Measurements from ENCODE around the gene LRP1B. TPM values are rescaled to one million over a fixed set of nuclear protein-coding genes. Genes with fewer than 3 reads are reported as not detected.

Gene LRP1B
- total and polyA plus RNA-seq, 2 donors (not counting 1 experiment from before 2014, with no cell fraction given): under 0.01 to 0.01 TPM

DNA sequence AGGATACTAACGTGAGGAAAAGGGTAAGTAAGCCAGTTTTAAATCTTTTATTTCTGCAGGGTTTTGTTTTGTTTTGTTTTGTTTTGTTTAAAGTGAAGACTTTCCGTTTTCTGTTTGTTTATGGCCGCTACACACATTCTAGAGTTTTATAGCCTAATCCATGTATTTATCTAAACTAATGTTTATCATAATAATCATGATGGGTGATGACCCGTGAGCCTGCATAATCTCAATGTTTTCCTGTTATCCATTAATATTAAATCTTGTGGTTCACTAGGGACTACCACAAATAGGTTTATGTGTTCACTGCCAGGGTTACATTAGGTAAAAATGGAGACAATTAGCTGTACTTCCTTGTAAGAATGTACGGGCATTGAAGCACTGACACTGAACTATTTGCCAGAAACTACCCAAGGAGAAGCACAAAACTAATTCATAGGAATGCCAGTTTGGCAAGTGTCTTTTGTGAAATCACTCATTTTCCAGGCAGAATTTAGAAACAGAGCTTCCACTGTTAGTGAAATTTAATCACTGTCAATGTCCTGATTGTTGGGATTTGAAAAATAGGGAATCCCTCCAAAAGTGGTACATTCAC, 574.8 kb downstream of the LRP1B start:
- no peak overlapping the region for H2AFZ ChIP-seq (ENCODE audit: low read length)
- H4K20me1 ChIP-seq (ENCODE audit: control insufficient read depth, extremely low read depth, insufficient read depth, low read length): no peaks in the 10 kb centered on the region
- H3K9me3 ChIP-seq (ENCODE audit: control insufficient read depth, insufficient read depth, low read depth, low read length): no peaks in the 10 kb centered on the region
- TF ChIP-seq, protein P1, sequence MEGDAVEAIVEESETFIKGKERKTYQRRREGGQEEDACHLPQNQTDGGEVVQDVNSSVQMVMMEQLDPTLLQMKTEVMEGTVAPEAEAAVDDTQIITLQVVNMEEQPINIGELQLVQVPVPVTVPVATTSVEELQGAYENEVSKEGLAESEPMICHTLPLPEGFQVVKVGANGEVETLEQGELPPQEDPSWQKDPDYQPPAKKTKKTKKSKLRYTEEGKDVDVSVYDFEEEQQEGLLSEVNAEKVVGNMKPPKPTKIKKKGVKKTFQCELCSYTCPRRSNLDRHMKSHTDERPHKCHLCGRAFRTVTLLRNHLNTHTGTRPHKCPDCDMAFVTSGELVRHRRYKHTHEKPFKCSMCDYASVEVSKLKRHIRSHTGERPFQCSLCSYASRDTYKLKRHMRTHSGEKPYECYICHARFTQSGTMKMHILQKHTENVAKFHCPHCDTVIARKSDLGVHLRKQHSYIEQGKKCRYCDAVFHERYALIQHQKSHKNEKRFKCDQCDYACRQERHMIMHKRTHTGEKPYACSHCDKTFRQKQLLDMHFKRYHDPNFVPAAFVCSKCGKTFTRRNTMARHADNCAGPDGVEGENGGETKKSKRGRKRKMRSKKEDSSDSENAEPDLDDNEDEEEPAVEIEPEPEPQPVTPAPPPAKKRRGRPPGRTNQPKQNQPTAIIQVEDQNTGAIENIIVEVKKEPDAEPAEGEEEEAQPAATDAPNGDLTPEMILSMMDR (conservative IDR thresholded peaks at IDR 0.05 in 1 of 2, IDR thresholded peaks at IDR 0.05 in 1 of 2; ENCODE audit: low read depth in 1 of 2, low read length in 2 of 2): no peak
- no peak for TF ChIP-seq EZH2 (IDR thresholded peaks at IDR 0.05; ENCODE audit: low read length, missing control alignments)
- H3K4me2 ChIP-seq (ENCODE audit: extremely low read depth, insufficient read depth, low read length): no peak overlapping the region
- H3K27me3 ChIP-seq (ENCODE audit: control insufficient read depth, insufficient read depth, low read length): no peaks in the 10 kb centered on the region
- no peak overlapping the region for H3K27ac ChIP-seq (ENCODE audit: insufficient read depth, low read length)
- no peak overlapping the region for H3K9ac ChIP-seq (ENCODE audit: insufficient read depth, low read length)
- no peaks in the 10 kb centered on the region for H3K79me2 ChIP-seq (ENCODE audit: control insufficient read depth, insufficient read depth, low read length)
- DNase-seq (ENCODE audit: low read depth in 2 of 2): peak in 1 of 2 donors; percentile 11
- H3K4me1 ChIP-seq (ENCODE audit: control insufficient read depth, extremely low read depth, insufficient read depth, low read length): no peaks in the 10 kb centered on the region
- H3K4me3 ChIP-seq (replicated peaks in 1 of 4; ENCODE audit: control extremely low read depth in 1 of 4, insufficient read depth in 1 of 4, low read depth in 3 of 4, low read length in 4 of 4): no peak overlapping the region
- no peaks in the 10 kb centered on the region for H3K36me3 ChIP-seq (ENCODE audit: control insufficient read depth, insufficient read depth, low read length)

GRCh38 chr2:141554810-141555209, 576.0 kb downstream of the LRP1B start:
- H4K20me1 ChIP-seq (ENCODE audit: control insufficient read depth, extremely low read depth, insufficient read depth, low read length): no peaks in the 10 kb centered on the region
- no peaks in the 10 kb centered on the region for H3K9me3 ChIP-seq (ENCODE audit: control insufficient read depth, insufficient read depth, low read depth, low read length)
- H3K4me3 ChIP-seq (replicated peaks in 1 of 4; ENCODE audit: control extremely low read depth in 1 of 4, insufficient read depth in 1 of 4, low read depth in 3 of 4, low read length in 4 of 4): no peak overlapping the region
- H3K27me3 ChIP-seq (ENCODE audit: control insufficient read depth, insufficient read depth, low read length): no peaks in the 10 kb centered on the region
- H3K9ac ChIP-seq (ENCODE audit: insufficient read depth, low read length): no peak overlapping the region
- DNase-seq (ENCODE audit: low read depth in 2 of 2): peak; percentile 41 to 68
- H3K79me2 ChIP-seq (ENCODE audit: control insufficient read depth, insufficient read depth, low read length): no peaks in the 10 kb centered on the region
- H3K4me1 ChIP-seq (ENCODE audit: control insufficient read depth, extremely low read depth, insufficient read depth, low read length): no peaks in the 10 kb centered on the region
- H3K4me2 ChIP-seq (ENCODE audit: extremely low read depth, insufficient read depth, low read length): no peak overlapping the region
- H3K27ac ChIP-seq (ENCODE audit: insufficient read depth, low read length): no peak overlapping the region
- TF ChIP-seq, protein P1 (conservative IDR thresholded peaks at IDR 0.05 in 1 of 2, IDR thresholded peaks at IDR 0.05 in 1 of 2; ENCODE audit: low read depth in 1 of 2, low read length in 2 of 2): peak in 1 of 2 donors; percentile 70
- no peak for TF ChIP-seq EZH2 (IDR thresholded peaks at IDR 0.05; ENCODE audit: low read length, missing control alignments)
- H2AFZ ChIP-seq (ENCODE audit: low read length): no peak overlapping the region
- H3K36me3 ChIP-seq (ENCODE audit: control insufficient read depth, insufficient read depth, low read length): no peaks in the 10 kb centered on the region

DNA sequence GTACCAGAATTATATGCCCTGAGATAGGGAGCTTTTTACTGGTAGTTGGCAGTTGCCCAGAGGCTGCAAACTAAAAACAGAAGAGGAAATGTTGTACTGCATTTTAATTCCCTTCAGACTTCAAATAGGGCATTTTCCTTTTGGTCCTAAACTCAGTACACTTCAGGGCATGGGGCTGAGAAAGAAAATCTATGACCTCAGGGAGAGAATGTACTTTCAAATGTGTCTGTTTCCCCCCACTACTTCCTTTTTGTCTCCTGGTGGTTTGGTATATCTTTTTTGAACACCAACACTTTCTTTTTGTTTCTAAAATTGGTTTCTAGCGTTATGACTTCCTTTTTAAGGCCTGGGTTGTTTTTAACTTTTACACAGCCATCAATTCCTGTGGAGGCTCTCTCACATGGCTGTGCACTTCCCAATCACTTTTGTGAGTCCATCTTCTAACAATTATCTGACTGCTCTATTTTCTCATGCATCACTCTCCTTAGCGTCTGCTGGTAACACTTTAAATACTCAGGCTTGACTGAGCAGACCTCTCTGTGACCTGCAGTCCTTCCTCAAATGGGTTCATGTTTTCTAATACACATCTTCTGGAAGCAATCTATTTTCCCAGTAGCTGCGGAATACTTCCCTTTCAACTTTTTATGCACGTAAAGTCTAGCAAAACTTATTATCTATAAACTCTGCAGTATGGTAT, 596.0 kb downstream of the LRP1B start:
- no peaks in the 10 kb centered on the region for H3K79me2 ChIP-seq (ENCODE audit: control insufficient read depth, insufficient read depth, low read length)
- H4K20me1 ChIP-seq (ENCODE audit: control insufficient read depth, extremely low read depth, insufficient read depth, low read length): no peaks in the 10 kb centered on the region
- no peak overlapping the region for H3K4me2 ChIP-seq (ENCODE audit: extremely low read depth, insufficient read depth, low read length)
- no peaks in the 10 kb centered on the region for H3K27me3 ChIP-seq (ENCODE audit: control insufficient read depth, insufficient read depth, low read length)
- H3K36me3 ChIP-seq (ENCODE audit: control insufficient read depth, insufficient read depth, low read length): no peaks in the 10 kb centered on the region
- DNase-seq (ENCODE audit: low read depth in 2 of 2): no peak
- TF ChIP-seq, protein P1 (conservative IDR thresholded peaks at IDR 0.05 in 1 of 2, IDR thresholded peaks at IDR 0.05 in 1 of 2; ENCODE audit: low read depth in 1 of 2, low read length in 2 of 2): no peak
- TF ChIP-seq EZH2 (IDR thresholded peaks at IDR 0.05; ENCODE audit: low read length, missing control alignments): no peak
- no peaks in the 10 kb centered on the region for H3K9me3 ChIP-seq (ENCODE audit: control insufficient read depth, insufficient read depth, low read depth, low read length)
- no peaks in the 10 kb centered on the region for H3K4me1 ChIP-seq (ENCODE audit: control insufficient read depth, extremely low read depth, insufficient read depth, low read length)
- no peak overlapping the region for H2AFZ ChIP-seq (ENCODE audit: low read length)
- H3K27ac ChIP-seq (ENCODE audit: insufficient read depth, low read length): no peak overlapping the region
- no peak overlapping the region for H3K9ac ChIP-seq (ENCODE audit: insufficient read depth, low read length)
- no peak overlapping the region for H3K4me3 ChIP-seq (replicated peaks in 1 of 4; ENCODE audit: control extremely low read depth in 1 of 4, insufficient read depth in 1 of 4, low read depth in 3 of 4, low read length in 4 of 4)

Data from fibroblast of lung (primary cell).